ENCODE data around the gene PIBF1.
"Not testable (repeated sequence)": the region's sequence is repeated elsewhere in the genome, so short reads cannot be mapped to it uniquely, and the experiment has no call there.

The PIBF1 gene

GRCh38 chr13:72820898-72821279 lies 39.0 kb downstream of the PIBF1 start:
- no peak overlapping the region for H3K9ac ChIP-seq (ENCODE audit: insufficient read length, low read depth)
- DNase-seq (ENCODE audit: low read depth, low spot score): no peak
- H3K4me3 ChIP-seq (ENCODE audit: insufficient read length, low read depth): no peak overlapping the region
- H3K9me3 ChIP-seq (ENCODE audit: insufficient read depth, low read length): no peaks in the 10 kb centered on the region
- TF ChIP-seq YY1 (IDR thresholded peaks at IDR 0.05; ENCODE audit: insufficient read depth, insufficient read length) (no peak), SUZ12 (IDR thresholded peaks at IDR 0.05; ENCODE audit: extremely low read depth, insufficient read depth, insufficient read length) (no peak), ZNF274 (IDR thresholded peaks at IDR 0.05; ENCODE audit: low read depth, low read length) (no peak)
- no peaks in the 10 kb centered on the region for H3K27me3 ChIP-seq (ENCODE audit: insufficient read depth, insufficient read length)
- no peaks in the 10 kb centered on the region for H3K4me1 ChIP-seq (ENCODE audit: insufficient read depth, insufficient read length)
- peaks cover 8% of the 10 kb centered on the region for H3K36me3 ChIP-seq (ENCODE audit: insufficient read depth, insufficient read length, low read length)

GRCh38 chr13:72823081-72823480 lies 41.1 kb downstream of the PIBF1 start:
- Histone ChIP-seq H3K27me3 (ENCODE audit: insufficient read depth, insufficient read length) (no peaks in the 10 kb centered on the region), H3K36me3 (ENCODE audit: insufficient read depth, insufficient read length, low read length) (peaks cover 16% of the 10 kb centered on the region), H3K9ac (ENCODE audit: insufficient read length, low read depth) (no peak overlapping the region), H3K4me3 (ENCODE audit: insufficient read length, low read depth) (no peak overlapping the region), H3K4me1 (ENCODE audit: insufficient read depth, insufficient read length) (no peaks in the 10 kb centered on the region), H3K9me3 (ENCODE audit: insufficient read depth, low read length) (no peaks in the 10 kb centered on the region)
- TF ChIP-seq SUZ12 (IDR thresholded peaks at IDR 0.05; ENCODE audit: extremely low read depth, insufficient read depth, insufficient read length): no peak
- TF ChIP-seq YY1 (IDR thresholded peaks at IDR 0.05; ENCODE audit: insufficient read depth, insufficient read length): no peak
- TF ChIP-seq ZNF274 (IDR thresholded peaks at IDR 0.05; ENCODE audit: low read depth, low read length): no peak
- DNase-seq (ENCODE audit: low read depth, low spot score): no peak

- H3K9ac ChIP-seq (ENCODE audit: insufficient read length, low read depth): no peak overlapping the region
- DNase-seq (ENCODE audit: low read depth, low spot score): no peak
- TF ChIP-seq SUZ12 (IDR thresholded peaks at IDR 0.05; ENCODE audit: extremely low read depth, insufficient read depth, insufficient read length) (no peak), ZNF274 (IDR thresholded peaks at IDR 0.05; ENCODE audit: low read depth, low read length) (no peak), YY1 (IDR thresholded peaks at IDR 0.05; ENCODE audit: insufficient read depth, insufficient read length) (no peak)
- H3K4me3 ChIP-seq (ENCODE audit: insufficient read length, low read depth): no peak overlapping the region
- H3K36me3 ChIP-seq (ENCODE audit: insufficient read depth, insufficient read length, low read length): peaks cover 16% of the 10 kb centered on the region
- no peaks in the 10 kb centered on the region for H3K27me3 ChIP-seq (ENCODE audit: insufficient read depth, insufficient read length)
- H3K9me3 ChIP-seq (ENCODE audit: insufficient read depth, low read length): no peaks in the 10 kb centered on the region
- H3K4me1 ChIP-seq (ENCODE audit: insufficient read depth, insufficient read length): no peaks in the 10 kb centered on the region
Measured at GRCh38 chr13:72823724-72824123, 41.8 kb downstream of the PIBF1 start.

GRCh38 chr13:72834601-72835000 lies 52.7 kb downstream of the PIBF1 start:
- DNase-seq (ENCODE audit: low read depth, low spot score): no peak
- H3K4me1 ChIP-seq (ENCODE audit: insufficient read depth, insufficient read length): no peaks in the 10 kb centered on the region
- H3K9me3 ChIP-seq (ENCODE audit: insufficient read depth, low read length): no peaks in the 10 kb centered on the region
- no peak overlapping the region for H3K4me3 ChIP-seq (ENCODE audit: insufficient read length, low read depth)
- TF ChIP-seq YY1 (IDR thresholded peaks at IDR 0.05; ENCODE audit: insufficient read depth, insufficient read length) (no peak), ZNF274 (IDR thresholded peaks at IDR 0.05; ENCODE audit: low read depth, low read length) (no peak), SUZ12 (IDR thresholded peaks at IDR 0.05; ENCODE audit: extremely low read depth, insufficient read depth, insufficient read length) (no peak)
- H3K36me3 ChIP-seq (ENCODE audit: insufficient read depth, insufficient read length, low read length): peaks cover 11% of the 10 kb centered on the region
- no peak overlapping the region for H3K9ac ChIP-seq (ENCODE audit: insufficient read length, low read depth)
- no peaks in the 10 kb centered on the region for H3K27me3 ChIP-seq (ENCODE audit: insufficient read depth, insufficient read length)

GRCh38 chr13:72839831-72840426 lies 58.0 kb downstream of the PIBF1 start:
- Histone ChIP-seq H3K4me3 (ENCODE audit: insufficient read length, low read depth) (no peak overlapping the region), H3K4me1 (ENCODE audit: insufficient read depth, insufficient read length) (no peaks in the 10 kb centered on the region), H3K9ac (ENCODE audit: insufficient read length, low read depth) (no peak overlapping the region), H3K36me3 (ENCODE audit: insufficient read depth, insufficient read length, low read length) (peaks cover 8% of the 10 kb centered on the region), H3K9me3 (ENCODE audit: insufficient read depth, low read length) (no peaks in the 10 kb centered on the region; the same call in 1 of the 2 replicates), H3K27me3 (ENCODE audit: insufficient read depth, insufficient read length) (no peaks in the 10 kb centered on the region)
- TF ChIP-seq ZNF274 (IDR thresholded peaks at IDR 0.05; ENCODE audit: low read depth, low read length): no peak
- DNase-seq (ENCODE audit: low read depth, low spot score): no peak

- TF ChIP-seq SUZ12 (IDR thresholded peaks at IDR 0.05; ENCODE audit: extremely low read depth, insufficient read depth, insufficient read length): no peak
- no peak for TF ChIP-seq YY1 (IDR thresholded peaks at IDR 0.05; ENCODE audit: insufficient read depth, insufficient read length)
- no peak for TF ChIP-seq ZNF274 (IDR thresholded peaks at IDR 0.05; ENCODE audit: low read depth, low read length)
- Histone ChIP-seq H3K4me1 (ENCODE audit: insufficient read depth, insufficient read length) (no peaks in the 10 kb centered on the region), H3K27me3 (ENCODE audit: insufficient read depth, insufficient read length) (no peaks in the 10 kb centered on the region), H3K4me3 (ENCODE audit: insufficient read length, low read depth) (no peak overlapping the region), H3K36me3 (ENCODE audit: insufficient read depth, insufficient read length, low read length) (no peaks in the 10 kb centered on the region), H3K9ac (ENCODE audit: insufficient read length, low read depth) (no peak overlapping the region), H3K9me3 (ENCODE audit: insufficient read depth, low read length) (no peaks in the 10 kb centered on the region; the same call in 1 of the 2 replicates)
- no peak for DNase-seq (ENCODE audit: low read depth, low spot score)
Measured at GRCh38 chr13:72842991-72843390, 61.1 kb downstream of the PIBF1 start.

GRCh38 chr13:72845148-72845547 lies 63.2 kb downstream of the PIBF1 start:
- not testable (repeated sequence) for H3K36me3 ChIP-seq (ENCODE audit: insufficient read depth, insufficient read length, low read length); DNase-seq (ENCODE audit: low read depth, low spot score); H3K4me3 ChIP-seq (ENCODE audit: insufficient read length, low read depth); H3K9ac ChIP-seq (ENCODE audit: insufficient read length, low read depth); H3K4me1 ChIP-seq (ENCODE audit: insufficient read depth, insufficient read length); H3K27me3 ChIP-seq (ENCODE audit: insufficient read depth, insufficient read length); H3K9me3 ChIP-seq (ENCODE audit: insufficient read depth, low read length)

GRCh38 chr13:72849571-72849970 lies 67.6 kb downstream of the PIBF1 start:
- no peak for DNase-seq (ENCODE audit: low read depth, low spot score)
- peaks cover 10% of the 10 kb centered on the region for H3K36me3 ChIP-seq (ENCODE audit: insufficient read depth, insufficient read length, low read length)
- no peaks in the 10 kb centered on the region for H3K4me1 ChIP-seq (ENCODE audit: insufficient read depth, insufficient read length)
- no peak overlapping the region for H3K9ac ChIP-seq (ENCODE audit: insufficient read length, low read depth)
- no peaks in the 10 kb centered on the region for H3K9me3 ChIP-seq (ENCODE audit: insufficient read depth, low read length)
- no peaks in the 10 kb centered on the region for H3K27me3 ChIP-seq (ENCODE audit: insufficient read depth, insufficient read length)
- TF ChIP-seq YY1 (IDR thresholded peaks at IDR 0.05; ENCODE audit: insufficient read depth, insufficient read length): no peak
- TF ChIP-seq ZNF274 (IDR thresholded peaks at IDR 0.05; ENCODE audit: low read depth, low read length): no peak
- TF ChIP-seq SUZ12 (IDR thresholded peaks at IDR 0.05; ENCODE audit: extremely low read depth, insufficient read depth, insufficient read length): no peak
- no peak overlapping the region for H3K4me3 ChIP-seq (ENCODE audit: insufficient read length, low read depth)
